GM12891 (cell line): Measurements from ENCODE around the gene ME3.

Experiments used
- POLR2A ChIP-seq: IDR thresholded peaks from 2 replicates; pipeline ENCODE4 v1.6.1; 2011; ENCODE audit warnings: low read depth, low read length, control low read depth
- POLR2AphosphoS5 ChIP-seq: IDR thresholded peaks from 2 replicates; pipeline ENCODE4 v1.6.1; 2011; ENCODE audit warnings: low read depth, low read length, control low read depth
- TAF1 ChIP-seq: IDR thresholded peaks from 2 replicates; pipeline ENCODE4 v1.6.1; 2011; ENCODE audit warnings: low read depth, low read length, control low read depth

- TF ChIP-seq TAF1 (no peak), POLR2AphosphoS5 (no peak), POLR2A (no peak)
Measured at GRCh38 chr11:86722006-86722405, 49.6 kb upstream of the ME3 start.
